Femur (tissue), 1 donor: Measurements from ENCODE around the gene KANK2.
"Not testable (repeated sequence)": the region's sequence is repeated elsewhere in the genome, so short reads cannot be mapped to it uniquely, and the experiment has no call there.

Source experiments
- DNase-seq: peaks from one replicate; pipeline ENCODE4 v3.0.0-alpha.2; 2017

Gene KANK2

DNA sequence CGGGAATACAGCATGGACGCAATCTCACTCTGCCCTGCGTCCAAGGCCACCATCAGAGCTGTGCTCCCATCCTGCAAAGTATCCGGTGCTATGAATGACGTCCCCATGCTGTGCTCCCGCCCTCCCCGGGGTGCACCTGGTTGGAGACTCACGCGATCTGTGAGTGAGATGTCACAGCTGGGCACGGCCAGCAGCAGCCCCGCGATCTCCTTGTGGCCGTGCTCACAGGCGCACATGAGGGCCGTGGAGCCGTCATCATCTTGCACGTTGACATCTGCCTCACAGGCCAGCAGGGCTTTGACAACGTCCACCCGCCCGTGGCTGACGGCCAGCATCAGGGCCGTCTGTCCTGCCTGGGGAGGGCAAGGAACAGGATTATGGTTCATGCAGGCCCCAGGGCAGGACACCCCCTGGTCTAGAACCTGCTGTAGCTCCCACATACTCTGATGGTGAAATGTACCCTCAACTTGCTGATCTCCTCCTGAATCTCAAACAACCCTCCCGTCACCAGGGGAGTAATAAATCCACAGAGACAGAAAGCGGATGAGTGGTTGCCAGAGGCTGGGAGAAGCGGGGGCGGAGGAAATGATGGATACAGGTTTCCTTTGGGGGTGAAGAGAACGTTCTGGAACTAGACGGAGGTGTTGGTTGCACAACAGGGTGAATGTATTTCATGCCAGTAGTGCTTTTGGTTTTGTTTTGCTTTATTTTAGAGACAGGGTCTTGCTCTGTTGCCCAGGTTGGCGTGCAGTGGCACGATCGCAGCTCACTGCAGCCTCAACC lies 27.3 kb downstream of the KANK2 start:
- DNase-seq, result no peak

DNA sequence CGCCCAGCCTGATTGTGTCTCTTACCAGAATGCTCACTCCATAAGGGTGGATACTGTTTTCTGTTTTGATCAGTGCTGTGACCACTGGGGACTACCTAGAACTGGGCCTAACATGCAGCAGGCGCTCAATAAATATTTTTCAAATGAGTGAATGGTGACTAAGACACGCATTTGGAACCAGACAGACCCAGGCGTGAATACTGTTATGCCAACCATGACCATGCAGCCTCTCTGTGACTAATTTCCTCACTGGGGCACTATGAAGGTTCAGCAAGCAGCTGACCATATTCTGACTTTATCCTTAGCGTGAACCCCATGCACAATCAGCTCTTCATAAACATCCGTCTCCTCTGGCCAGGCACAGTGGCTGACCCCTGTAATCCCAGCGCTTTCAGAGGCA lies 28.8 kb downstream of the KANK2 start:
- peak; percentile 34 for DNase-seq

DNA sequence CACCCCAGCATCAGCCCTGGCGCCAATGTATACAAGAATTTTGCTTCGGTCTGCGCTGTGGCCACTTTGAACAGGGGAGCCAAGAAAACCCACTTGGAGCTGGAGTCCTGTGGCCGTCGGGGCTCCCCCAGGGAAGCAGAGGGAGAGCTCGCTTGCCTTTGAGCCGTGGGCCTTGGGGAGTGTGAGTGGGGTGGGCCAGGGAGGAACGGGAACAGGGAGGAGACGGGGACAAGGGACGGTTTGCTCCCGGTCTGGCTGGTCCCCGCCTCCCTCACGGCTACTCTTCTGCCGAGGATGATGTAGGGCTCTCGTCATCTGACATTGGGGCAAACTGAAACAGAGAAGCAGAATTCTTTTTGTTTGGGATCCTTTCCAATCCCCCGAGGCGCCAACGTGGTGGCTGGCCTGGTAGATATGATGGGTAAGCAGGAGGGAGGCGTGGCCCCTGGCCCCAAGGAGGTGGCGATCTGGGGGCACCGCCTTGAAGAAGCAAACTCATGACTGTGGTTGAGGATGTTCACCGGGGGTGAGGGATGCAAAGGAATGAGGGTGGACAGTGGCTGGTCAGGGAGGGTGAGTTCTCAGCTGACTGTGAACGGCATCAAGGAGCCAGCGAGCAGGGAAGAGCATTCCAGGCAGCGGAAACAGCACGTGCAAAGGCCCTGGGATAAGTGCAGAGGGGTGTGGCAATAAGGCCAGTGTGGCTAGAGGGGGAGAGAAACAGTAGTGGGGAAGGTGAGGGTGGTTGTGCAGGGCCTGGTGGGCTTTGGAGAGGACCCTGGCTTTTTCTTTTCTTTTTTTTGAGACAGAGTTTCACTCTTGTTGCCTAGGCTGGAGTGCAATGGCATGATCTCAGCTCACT lies 30.8 kb downstream of the KANK2 start:
- peak; percentile 67 for DNase-seq

DNA sequence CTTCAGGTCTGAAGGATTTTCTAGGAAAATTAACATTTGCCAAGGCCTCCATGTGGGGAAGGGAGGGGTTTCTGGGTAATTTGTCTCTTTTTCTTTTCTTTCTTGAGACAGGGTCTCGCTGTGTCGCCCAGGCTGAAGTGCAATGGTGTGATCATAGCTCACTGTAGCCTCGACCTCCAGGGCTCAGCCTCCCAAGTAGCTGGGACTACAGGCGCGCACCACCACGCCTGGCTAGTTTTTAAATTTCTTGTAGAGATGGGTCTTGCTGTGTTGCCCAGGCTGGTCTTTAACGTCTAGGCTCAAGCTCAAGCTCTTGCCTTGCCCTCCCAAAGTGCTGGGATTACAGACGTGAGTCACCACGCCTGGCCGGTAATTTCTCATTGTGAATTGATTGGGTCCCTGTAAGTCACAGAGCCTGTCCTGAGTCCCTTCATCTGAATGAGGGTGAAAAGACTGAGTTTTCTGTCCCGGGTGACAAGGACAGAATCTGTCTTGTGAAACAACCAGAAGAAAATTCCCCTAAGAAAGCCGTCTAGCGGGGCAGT lies 31.8 kb downstream of the KANK2 start:
- no peak for DNase-seq

DNA sequence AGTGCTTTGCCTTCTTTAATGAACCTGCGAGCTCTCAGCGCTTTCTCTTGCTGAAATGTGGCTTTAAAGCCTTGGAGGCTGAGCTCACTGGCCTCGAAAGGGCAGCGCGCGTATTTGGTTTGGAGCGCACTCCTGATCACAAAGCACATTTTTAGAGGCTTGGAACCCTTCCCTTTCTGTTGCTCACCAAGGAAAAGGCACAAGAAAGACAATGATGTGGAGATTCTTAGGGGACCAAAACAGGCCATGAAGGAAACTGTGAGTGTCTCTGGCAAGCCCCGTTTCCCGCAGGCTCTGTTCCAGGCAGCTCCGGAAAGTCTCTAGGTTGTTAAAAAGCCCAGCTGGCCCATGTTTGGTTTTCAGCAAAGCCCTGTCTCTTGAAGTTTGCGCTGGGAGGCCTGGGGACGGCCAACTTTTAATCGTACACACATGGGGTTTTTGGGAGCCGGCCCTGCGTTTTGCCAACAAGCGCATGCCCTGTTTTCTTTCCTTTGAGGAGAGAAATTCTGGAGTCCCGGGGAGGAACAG lies 32.4 kb downstream of the KANK2 start:
- peak; percentile 93 for DNase-seq

DNA sequence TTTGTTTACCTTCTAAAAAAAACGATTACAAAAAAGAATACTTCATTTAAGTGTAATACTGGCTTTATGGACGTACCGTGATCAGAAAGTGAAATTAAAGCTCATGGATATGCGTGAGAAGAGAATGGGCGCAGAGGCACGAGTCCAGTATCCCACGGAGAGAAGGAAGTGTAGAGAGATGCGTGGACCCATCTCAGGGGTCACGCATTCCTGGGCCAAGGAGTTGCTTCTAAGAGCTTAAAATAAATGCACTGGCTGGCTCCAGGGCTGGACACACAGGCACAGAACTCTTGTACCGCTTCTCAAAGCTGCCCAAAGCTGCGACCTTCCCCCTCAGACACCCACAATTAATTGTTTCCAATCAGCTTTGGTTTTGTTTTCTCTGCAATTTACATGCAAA lies 33.0 kb downstream of the KANK2 start:
- DNase-seq, result no peak

DNA sequence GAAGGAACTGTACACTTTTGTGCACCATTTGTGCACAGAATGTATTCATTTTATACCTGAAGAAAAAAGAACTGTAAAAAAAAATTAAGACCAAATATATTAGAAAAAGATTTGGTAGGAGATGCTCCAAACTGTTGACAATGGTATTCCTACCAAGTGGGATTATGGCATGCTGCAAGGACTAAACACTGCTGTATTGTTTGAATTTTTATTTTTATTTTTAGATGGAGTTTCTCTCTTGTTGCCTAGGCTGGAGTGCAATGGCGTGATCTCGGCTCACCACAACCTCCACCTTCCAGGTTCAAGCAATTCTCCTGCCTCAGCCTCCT lies 36.9 kb downstream of the KANK2 start:
- not testable (repeated sequence) for DNase-seq

DNA sequence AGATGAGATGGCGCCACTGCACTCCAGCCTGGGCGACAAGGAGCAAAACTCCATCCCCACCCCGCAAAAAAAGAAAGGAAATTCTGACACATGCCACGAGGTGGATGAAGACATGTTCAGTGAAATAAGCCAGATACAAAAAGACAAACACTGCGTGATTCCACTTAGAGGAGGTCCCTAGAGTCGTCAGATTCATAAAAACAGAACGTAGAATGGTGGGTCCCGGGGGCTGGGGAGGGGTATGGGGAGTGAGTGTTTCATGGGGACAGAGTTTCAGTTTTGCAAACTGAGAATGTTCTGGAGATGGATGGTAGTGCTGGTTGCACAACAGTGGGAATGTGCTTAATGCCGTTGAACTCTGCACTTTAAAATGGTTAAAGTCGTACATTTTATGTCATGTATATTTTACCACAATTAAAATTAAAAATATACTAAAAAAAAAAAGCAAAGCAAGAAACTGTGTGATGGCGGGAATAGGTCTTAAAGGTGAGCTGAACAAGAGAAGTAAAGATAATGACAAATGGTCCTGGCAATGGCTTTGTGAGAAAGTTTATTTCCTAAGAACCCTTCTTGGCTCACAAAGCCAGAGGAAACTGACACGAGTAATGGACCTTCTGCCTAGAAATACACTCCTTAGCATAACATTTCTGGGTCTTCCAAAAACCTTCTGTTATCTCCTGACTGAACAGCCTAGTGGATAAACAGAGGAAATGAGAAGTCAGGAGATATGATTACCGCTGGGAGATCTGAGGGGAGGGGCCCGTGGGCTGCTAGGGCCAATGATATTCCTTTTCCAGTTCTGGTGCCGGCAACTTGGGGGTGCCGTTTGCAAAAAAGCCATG lies 37.5 kb downstream of the KANK2 start:
- DNase-seq, result no peak

DNA sequence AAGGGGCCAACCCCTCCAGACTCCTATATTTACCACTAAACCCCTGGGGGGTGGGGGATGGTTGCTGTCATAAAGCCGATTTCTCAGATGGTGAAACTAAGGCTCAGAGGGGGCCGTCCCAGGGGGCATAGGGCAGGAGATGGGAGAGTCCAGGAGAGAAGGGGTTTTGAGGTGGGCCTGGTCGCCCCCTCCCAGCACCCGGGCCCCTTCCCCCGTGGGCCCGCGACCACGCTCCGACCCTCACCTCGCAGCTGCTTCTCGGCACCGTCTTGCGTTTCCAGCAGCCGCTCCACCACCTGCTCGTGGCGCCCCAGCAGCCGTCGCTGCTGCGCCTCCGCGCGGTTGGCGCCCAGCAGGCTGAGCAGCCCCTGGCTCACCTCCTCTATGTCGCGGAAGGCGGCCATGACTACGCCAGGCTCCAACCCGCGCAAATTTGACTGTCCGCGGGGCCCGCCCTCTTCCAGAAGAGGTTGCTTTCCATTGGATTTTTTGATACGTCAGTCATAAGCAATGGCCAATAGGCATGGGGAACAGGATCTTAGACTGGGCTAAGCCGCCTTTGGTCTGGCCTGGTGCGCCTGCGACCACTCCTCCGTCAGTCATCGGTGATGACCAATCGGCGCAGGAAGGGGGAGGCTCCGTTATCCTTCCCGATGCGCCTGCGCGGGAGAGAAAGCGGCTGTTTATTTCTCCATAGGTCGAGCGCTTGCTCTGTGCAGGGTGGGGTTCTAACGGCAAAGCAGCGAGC lies 41.8 kb downstream of the KANK2 start, which contains the start of gene SPC24:
Gene SPC24 (minus strand): TSS at position 410 of the 748 bp plus-strand sequence. CDS start 6 bp downstream, at position 404.
- DNase-seq, result peak; percentile 99

DNA sequence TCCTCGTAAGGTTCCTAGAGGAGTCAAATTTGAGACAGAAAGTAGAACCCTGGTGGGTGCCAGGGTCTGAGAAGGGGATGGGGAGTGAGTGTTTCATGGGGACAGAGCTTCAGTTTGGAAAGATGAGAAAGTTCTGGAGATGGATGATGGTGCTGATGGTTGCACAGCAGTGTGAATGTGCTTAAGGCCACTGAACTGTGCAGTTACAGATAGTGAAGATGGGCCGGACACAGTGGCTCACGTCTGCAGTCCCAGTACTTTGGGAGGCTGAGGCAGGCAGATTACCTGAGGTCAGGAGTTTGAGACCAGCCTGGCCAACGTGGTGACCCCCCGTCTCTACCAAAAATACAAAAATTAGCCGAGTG lies 42.7 kb downstream of the KANK2 start:
- no peak for DNase-seq

DNA sequence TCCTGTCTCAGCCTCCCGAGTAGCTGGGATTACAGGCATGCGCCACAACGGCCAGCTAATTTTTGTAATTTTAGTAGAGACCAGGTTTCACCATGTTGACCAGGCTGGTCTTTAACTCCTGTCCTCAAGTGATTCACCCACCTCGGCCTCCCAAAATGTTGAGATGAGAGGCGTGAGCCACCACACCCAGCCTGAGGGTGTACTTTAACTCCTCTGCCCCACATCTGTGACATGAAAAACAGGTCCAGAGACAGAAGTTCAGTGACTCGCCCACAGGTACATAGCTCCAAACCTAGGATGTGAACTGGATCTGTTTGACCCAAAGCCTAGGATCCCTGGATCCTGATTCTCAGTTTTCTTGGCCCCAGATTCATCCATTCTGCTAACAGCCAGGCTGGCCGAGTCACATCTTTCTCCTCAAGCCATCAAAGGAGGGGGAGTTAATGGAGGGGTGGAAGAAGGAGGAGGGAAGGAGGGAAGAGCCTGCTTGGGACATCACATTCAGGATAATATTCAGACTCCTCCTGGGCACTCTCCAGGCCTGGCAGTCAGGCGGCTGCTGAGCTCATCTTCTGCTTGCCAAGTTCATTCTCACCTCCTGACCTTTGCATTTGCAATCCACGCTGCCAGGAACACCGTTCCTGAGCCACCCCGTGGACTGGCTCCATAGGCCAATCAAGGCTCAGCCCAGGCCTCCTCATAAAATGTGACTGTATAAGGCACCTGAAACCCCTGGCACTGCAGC lies 44.9 kb downstream of the KANK2 start:
- peak; percentile 50 for DNase-seq

DNA sequence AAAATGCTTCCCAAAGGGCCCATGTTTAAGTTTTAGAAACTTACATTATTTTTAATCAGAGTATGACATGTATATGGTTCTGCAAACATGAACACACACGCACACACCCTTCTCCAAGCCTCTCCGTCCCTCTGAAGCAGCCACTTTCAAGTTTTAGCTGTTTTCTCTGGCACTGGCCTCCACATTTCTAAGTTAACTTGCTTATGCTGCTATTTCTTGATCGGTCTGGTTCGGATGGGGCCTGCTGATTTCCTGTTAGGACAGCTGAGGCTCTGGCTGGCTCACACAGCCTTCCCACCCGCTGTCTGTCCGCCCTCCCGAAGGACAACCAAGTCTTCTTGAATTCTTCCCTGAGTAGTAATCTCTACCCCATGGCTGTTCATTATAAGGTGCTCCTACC lies 46.2 kb downstream of the KANK2 start:
- peak; percentile 80 for DNase-seq

DNA sequence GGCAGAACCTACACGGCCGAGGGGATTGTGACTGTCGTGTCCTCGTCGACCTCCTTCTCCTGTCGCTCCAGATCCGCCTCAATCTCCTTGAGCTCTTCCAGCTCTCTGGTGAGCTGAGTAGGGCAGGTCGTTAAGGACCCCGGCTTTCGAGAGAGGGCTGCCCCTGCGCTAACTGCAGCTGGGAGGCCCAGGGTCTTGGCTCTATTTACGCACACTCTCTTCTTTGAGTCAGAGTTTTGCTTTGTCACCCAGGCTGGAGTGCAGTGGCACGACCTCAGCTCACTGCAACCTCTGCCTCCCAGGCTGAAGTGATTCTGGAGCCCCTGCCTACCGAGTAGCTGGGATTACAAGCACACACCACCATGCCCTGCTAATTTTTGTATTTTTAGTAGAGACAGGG lies 49.3 kb downstream of the KANK2 start:
- no peak for DNase-seq

DNA sequence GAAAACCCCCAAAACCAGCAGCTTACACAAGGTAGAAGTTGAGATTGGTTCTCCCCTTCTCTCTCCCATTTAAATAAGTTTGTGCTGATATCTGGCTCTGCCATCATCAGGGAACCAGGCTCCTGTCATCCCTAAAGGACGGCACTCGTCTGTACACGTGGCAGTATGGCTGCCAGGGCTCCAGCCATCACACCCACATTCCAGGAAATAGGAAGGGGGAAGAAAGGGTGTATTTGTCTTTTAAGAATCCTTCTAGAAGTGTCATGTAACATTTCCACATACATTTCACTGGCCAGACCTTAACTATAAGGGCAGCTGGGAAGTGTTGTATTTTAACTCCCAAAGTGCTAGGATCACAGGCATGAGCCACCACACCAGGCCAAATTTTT lies 51.8 kb downstream of the KANK2 start:
- DNase-seq, result no peak

DNA sequence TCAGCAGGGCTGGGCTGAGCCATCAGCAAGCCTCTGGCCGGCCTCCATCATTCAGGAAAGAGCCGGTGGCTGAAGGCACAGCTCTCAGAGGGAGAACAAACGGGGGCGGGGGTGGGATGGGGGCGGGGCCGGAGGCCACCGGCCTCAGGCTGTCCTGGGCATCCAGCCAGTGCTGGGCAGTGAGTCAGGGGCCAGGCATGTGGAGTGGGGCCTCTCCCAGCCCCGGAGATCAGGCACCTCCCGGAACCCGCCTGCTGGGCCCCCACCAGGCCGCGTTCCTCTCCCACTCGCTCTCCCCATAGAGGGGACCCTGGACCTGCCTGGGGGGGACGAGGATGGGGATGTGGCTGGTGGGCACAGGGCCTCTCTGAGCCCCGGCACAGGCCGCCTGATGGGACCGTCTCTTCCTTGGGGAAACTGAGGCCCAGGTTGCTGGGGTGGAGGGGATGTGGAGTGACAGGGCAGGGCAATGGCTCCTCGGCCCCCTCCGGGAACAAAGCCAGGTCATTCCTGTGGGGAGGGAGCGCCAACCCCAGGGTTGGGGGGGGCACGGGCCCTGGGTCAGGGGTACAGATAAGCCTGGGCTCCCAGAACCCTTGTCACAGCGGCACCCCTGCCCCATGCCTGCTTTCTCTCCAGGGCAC lies 54.7 kb downstream of the KANK2 start:
- DNase-seq, result peak; percentile 94

DNA sequence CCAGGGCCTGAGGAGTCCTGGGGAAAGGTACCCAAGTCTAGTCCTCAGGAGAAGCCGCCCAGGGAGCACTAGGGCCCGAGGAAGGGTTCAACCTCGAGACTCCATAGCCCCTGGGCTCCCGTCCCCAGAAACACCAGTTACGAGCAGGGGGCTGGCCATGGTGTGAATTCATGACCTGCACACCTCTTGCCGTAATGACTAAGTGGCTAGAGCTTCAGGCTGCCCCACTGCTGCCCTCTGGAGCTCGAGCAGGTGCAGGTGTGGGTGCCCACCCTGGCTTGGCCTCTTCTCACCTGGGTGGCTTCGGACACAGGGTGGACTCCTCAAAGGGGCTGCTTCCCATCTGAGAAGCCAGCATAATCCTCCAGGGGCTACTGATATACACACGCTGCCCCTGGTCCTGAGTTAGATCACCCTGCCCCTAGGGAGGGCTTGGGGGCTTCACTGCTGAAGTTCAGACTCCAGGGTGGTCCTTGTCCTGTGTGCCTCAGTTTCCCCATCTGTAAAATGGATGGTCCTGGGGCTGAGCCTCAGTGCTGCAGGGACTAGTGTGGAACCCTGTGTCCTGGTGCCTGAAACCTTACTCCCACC lies 55.3 kb downstream of the KANK2 start:
- no peak for DNase-seq

DNA sequence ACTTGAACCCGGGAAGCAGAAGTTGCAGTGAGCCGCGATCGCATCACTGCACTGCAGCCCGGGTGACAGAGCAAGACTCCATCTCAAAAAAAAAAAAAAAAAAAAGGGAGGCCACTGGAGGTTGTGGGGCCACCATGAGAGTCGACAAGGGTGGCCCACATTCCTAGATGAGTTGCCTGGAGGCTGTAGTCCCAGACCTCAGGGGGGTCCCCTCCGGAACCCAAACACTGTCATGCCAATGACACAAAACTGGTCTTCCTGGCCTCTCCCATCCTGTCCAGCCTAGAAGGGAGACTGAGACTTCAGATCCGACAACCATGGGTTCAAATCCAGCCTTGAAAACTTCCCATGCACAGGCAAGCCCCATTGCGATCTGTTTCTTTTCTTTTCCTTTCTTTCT lies 56.4 kb downstream of the KANK2 start:
- DNase-seq, result no peak

DNA sequence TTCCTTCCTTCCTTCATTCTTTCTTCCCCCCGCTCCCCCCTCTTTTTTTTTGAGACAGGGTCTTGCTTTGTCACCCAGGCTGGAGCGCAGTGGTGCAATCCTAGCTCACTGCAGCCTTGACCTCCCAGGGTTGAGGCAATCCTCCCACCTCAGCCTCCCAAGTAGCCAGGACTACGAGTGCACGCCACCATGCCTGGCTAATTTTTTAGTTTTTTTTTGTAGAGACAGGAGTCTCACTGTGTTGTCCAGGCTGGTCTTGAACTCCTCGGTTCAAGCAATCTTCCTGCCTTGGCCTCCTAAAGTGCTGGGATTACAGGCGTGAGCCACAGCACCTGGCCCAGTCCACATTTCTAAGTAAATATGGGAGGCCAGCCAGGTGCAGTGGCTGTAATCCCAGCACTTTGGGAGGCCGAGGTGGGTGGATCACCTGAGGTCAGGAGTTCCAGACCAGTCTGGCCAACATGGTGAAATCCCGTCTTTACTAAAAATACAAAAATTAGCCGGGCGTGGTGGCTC lies 57.3 kb downstream of the KANK2 start:
- not testable (repeated sequence) for DNase-seq

DNA sequence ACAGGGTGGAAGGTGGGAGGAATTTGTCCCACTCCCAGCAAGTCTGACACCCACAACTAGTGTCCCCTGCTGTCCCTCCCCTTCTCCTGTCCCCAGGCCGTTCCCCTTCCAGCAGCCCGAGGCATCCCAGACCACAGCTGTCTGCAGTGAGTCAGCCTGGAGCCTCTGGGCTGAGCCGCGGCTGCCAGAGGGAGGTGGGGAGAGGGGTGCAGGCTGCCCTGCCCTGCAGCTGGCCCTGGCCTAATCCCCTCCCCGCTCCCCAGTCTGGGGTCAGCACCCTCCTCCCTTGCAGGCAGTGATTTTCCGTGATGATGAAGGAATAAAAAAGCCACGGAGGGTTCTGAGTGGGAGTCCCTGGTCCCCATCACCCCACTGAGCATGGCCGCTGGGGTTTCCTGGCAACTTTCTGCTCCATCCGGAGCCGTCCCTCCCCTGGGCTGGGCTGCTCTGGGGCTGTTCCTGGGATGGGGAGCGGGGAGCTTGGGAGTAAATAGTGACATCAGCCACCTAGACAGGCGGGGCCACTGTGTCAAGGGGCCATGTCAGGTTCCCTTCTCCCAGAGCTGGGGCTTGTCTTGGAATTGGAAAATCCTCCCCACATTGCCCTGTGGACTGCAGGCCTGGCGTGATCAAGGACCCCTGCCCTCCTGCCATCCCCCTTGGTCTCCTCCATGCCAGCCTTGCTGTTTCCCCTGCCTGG lies 58.6 kb downstream of the KANK2 start:
- peak; percentile 92 for DNase-seq
